Fibroblast of upper back skin (primary cell): ENCODE data around the gene MEIS2.

Source experiments
- DNase-seq: peaks from one replicate; pipeline ENCODE4 v3.0.0-alpha.2; 2013

MEIS2 gene

DNA sequence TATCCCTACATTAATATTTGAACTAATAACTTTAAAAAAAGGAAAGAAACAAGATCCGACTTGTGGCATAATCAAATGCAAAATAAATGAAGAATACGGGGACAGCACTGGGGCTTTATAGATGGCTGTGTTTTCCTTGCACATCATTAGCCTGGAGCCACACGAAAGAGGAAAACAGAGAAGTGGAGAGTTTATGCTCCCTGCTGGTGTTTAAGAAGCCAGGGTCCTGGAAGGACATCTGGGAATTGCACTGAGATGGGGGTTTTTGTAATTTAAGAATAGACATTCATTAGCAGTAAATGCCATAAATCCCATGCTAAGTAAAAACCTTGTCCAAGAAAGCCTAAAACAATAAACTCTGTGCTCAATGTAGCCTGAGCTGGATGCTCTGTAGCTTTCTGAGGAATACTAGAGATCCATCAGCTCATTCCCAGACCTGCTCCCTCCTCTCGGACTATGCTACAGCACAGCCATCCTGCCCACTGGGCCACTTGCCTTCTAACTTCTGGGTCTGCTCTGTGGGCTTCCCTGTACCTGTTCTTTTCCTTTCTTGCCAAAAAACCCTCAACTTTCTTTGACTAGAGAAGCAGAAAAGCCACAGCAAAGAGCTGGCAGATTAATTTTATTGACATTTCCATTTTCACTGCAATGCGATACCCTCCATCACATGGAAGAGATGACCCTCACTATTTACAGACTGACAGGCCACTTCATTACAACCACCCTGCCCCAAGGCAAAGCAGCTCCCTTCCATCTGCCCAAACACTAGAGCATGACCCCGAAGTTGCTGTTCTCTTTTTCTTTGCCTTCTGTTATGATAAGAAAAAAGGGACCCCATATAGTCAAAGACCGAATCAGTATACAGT lies 62.3 kb downstream of the MEIS2 start:
- no peak for DNase-seq

DNA sequence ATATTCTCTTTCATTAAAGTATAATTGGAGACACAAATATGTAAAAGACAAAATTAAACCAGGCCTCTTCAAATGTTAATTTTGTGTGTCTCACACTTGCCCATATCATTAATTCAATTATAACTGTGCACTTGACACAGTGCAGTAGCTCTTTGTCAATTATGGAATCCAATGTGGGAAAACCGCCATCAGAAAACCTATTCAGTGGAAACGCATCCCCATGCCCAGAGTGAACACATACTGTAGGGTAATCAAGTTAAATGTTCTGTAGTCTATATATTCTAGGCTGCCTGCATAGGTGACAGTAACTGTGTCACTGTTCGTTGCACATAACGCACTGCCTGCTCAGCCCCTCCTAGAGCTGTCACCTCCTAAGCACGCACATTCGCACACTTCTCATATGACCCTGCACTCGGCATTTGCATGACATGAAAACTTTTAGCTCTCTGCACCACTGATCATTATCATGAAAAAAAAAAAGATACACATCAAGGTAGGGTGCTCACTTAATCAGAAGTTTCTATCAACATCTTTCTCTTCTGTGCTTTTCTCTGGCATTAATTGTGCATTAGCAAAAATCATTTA lies 63.2 kb downstream of the MEIS2 start:
- no peak for DNase-seq

DNA sequence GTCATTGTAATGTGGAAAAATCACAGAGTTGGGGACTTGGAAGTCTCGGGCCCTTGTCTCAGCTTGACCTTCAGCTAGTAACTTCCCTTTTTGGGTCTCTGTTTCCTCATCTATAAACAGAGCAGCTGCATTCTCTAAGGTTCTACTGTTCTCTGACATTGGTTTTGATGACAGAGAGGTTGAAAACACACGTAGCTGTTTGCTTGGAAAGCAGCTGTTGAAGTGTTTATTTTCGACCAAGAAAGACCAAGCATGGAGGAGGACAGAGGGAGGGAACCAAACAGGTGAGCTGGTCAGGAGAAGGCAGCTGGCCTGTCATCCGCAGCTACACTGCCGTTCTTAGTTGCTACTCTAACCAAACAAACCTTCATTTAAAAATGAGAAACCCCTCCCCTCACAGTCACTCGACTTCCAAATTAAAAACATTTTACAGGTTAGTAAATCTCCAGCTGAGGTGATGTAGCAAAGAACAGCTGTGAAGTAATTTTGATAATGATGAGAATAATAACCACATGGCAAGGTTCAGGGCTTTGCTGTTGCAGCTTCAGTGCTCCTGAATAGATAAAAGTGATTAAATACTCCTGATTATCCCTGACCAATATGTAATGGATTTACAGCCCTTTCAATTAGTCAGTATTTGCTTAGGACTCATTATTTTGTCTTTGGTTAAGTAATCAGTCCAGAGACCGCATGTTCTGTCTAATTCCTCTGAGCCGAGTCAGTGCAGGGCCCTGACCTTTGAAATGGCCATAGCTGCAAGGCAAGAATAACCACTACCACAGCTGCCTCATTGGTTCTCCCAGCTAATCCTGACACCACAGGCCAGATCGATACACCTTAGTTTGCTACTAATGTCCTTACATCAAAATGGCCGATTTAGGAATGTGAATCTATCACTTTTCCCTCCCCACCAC lies 65.3 kb downstream of the MEIS2 start:
- no peak for DNase-seq

DNA sequence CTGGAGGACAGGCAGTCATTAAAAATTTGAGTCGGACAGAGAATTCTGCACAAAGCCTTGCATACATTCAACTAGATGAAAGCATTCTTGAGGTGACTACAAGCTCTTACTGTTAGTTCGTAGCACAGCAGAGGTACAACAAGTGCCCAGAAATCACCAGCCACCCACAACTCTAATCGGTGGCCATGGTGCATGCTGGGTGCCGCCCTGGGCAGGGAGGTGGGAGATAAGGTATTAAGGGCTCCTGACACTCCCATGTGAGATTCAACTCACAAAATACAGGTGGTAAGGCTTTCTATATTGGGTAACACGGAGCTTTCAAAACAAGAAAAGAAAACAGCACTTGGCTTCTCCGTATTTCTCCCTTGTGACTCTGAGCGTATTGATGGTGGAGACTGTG lies 66.0 kb downstream of the MEIS2 start:
- DNase-seq: no peak

DNA sequence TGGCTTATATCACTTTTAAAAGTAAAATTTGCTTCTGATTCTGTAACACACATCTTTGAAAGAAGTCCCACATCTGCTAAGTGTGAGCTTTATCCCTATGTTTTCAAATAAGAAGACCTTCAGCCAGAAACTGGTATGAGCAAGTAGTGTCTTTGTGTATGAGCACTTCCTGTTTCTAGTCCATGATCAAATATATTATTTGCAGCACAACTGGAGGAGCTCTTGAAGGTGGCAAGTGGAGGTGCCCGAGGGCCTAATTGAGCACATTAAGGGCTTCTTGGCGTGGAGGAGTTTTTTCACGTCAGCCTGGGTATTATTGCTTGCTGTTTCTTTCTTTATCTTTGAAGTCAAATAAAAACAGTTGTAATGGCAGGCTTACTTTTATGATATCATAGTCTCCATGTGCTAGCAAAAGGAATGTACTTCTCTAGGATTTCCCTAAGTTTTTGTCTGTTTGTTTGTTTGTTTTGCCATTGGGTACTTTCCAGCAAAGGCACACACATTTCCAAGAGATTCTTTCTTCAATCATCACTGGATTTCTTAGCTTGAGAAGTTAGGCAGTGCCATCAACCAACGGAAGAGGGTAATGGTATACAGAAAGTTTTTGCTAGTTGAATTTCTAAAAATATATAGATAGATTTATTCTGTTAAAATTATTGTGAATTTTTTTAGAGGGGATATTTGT lies 68.1 kb downstream of the MEIS2 start:
- no peak for DNase-seq

- DNase-seq: peak; percentile 79
Measured at GRCh38 chr15:37031198-37031597, 69.2 kb downstream of the MEIS2 start.

- peak; percentile 87 for DNase-seq
Measured at GRCh38 chr15:37028625-37029296, 71.6 kb downstream of the MEIS2 start.

- no peak for DNase-seq
Measured at GRCh38 chr15:37020852-37021251, 79.5 kb downstream of the MEIS2 start.

GRCh38 chr15:37019479-37020433 lies 80.6 kb downstream of the MEIS2 start:
- DNase-seq: peak; percentile 45

- DNase-seq: no peak
Measured at GRCh38 chr15:37017031-37017625, 83.2 kb downstream of the MEIS2 start.

DNA sequence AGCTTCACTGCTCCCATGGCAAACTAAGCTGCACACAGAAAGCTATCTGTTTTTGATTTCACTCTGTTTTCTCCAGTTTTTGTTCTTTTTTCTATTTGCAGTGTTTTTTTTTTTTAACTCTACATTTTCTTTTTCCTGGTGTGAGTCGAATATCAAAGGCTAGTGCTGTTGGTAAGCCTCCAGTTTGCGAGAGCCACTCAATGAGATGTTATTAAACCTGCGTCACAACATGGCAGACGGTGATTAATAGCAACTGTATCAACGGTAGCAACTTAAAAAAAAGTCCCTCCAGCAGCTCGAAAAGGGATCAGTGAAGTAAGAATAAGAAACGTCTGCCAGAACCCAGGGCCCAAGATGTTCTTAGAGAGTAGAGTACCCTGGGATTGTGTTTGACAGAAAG lies 84.1 kb downstream of the MEIS2 start:
- peak; percentile 91 for DNase-seq

DNA sequence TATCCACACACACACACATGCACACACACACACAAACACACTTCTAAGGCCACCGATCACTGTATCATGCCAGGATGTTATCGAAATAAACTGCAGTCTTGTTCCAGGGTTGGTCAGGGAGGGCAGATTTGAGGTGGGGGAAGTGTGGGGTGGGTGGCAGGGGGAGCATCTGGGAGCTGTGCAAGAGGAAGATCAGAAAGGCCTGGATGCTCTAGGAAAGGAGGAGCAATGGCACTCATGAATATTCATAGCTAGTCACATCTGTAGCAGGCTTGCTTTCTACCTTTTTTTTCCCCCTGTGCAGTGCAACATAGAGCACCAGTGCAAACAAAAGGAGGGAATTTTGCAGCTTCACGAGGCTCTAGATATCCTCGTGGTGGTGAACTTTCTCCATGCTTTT lies 84.9 kb downstream of the MEIS2 start:
- no peak for DNase-seq

- peak; percentile 62 for DNase-seq
Measured at GRCh38 chr15:37015035-37015434, 85.3 kb downstream of the MEIS2 start.

DNA sequence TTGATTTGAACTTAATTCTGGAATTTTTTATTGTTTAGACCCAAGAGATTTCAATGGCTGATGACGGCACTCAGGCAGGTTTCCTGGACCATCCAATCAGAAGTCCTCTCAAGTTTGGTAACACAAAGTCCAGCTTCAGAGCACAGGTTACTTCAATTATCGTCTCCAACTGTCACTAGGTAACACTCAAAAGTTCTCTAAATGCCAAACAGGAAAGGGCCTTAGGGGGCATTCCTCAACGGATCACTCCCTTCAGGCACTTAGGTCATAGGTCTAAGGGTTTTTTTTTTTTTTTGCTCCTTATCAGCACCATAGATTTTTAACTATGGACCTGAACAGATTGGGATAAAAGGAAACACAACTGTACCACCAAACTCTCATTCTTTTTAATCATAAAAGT lies 85.8 kb downstream of the MEIS2 start:
- DNase-seq: no peak

- DNase-seq: no peak
Measured at GRCh38 chr15:37014137-37014536, 86.2 kb downstream of the MEIS2 start.

GRCh38 chr15:37010595-37010994 lies 89.8 kb downstream of the MEIS2 start:
- no peak for DNase-seq

GRCh38 chr15:37009288-37009687 lies 91.1 kb downstream of the MEIS2 start:
- no peak for DNase-seq

DNA sequence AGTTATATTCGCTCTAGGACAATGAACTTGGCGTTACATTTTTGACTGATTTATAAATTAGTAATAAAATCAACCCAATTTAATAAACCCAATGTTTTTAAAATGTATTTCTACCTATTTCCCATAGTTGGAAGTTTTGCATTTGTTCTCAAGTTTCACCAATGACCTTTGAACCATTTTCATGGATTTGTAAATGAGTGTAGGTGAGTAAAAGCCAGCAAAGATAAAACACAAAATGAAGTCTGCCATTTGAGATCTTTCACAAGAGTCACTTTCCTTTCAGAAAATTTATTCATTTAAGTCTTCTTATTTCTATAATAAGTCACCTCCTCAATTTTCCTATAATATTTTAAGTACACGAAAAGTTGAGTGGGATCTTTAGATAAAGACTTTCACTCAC lies 92.1 kb downstream of the MEIS2 start:
- no peak for DNase-seq

DNA sequence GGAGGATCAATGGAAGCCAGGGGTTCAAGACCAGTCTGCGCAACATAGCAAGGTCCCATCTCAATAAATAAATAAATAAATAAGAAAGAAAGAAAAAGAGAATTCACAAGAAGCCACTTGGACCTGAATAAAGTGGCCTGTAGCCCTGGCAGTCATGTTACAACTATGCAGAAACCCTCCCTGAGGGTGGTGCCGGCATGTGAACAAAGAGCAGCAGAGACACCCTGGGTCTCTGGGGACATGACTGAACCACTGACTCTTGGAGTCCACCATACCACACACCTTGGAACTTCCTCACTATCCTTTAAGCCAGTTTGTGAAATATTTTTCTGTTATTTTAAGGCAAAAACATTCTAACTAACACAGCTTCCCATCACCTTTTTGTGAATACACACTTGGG lies 93.0 kb downstream of the MEIS2 start:
- peak; percentile 39 for DNase-seq

GRCh38 chr15:37004981-37005735 lies 95.2 kb downstream of the MEIS2 start:
- DNase-seq: no peak
